Skeletal muscle tissue (tissue), 4 donors: Measurements from ENCODE around the gene PLA2G12A. TPM values are rescaled to one million over a fixed set of nuclear protein-coding genes. Genes with fewer than 3 reads are reported as not detected.
"Not testable (repeated sequence)": the region's sequence is repeated elsewhere in the genome, so short reads cannot be mapped to it uniquely, and the experiment has no call there.

Source experiments
- H3K27ac ChIP-seq: one replicate; pipeline ENCODE4 v1.7.0; 2013; ENCODE audit warnings: mild to moderate bottlenecking, low read depth, low read length, inconsistent platforms
- H3K27me3 ChIP-seq, 3 donors: one replicate each; pipeline ENCODE4 v1.7.0; 2013; ENCODE audit warnings: low read length in 3 of 3; ENCODE audit not compliant: control insufficient read depth in 3 of 3, insufficient read depth in 3 of 3
- H3K36me3 ChIP-seq, 3 donors: one replicate each; pipeline ENCODE4 v1.7.0; 2013; ENCODE audit warnings: low read length in 3 of 3; ENCODE audit not compliant: control insufficient read depth in 3 of 3, insufficient read depth in 3 of 3
- H3K4me1 ChIP-seq, 3 donors: one replicate each; pipeline ENCODE4 v1.7.0; 2013; ENCODE audit warnings: low read length in 3 of 3, mild to moderate bottlenecking in 3 of 3; ENCODE audit not compliant: control insufficient read depth in 3 of 3, insufficient read depth in 3 of 3
- H3K4me3 ChIP-seq, 3 donors: one replicate each; pipeline ENCODE4 v1.7.0; 2013; ENCODE audit warnings: low read length in 3 of 3
- H3K9ac ChIP-seq, 3 donors: one replicate each; pipeline ENCODE4 v1.7.0; 2013; ENCODE audit warnings: low read length in 3 of 3, mild to moderate bottlenecking in 3 of 3, moderate library complexity in 2 of 3, low read depth in 1 of 3
- H3K9me3 ChIP-seq, 3 donors: one replicate each; pipeline ENCODE4 v1.7.0; 2013; ENCODE audit warnings: low read length in 3 of 3; ENCODE audit not compliant: control insufficient read depth in 3 of 3
- total RNA-seq: library from RNA; depleted of rRNA; stranded (reverse); fragments of >200 nt; gene quantifications from one replicate; pipeline ENCODE4 v1.2.3, GENCODE V29; 2014
- donor health status: Osteomylitis.

The PLA2G12A gene
- total RNA-seq, 1 donor from 2014 or later, result 5.2 TPM

GRCh38 chr4:109683621-109684253, 46.1 kb downstream of the PLA2G12A start:
- Histone ChIP-seq H3K4me1 (no peaks in the 10 kb centered on the region), H3K27ac (no peak overlapping the region), H3K27me3 (no peaks in the 10 kb centered on the region), H3K9me3 (no peaks in the 10 kb centered on the region), H3K4me3 (no peak overlapping the region), H3K36me3 (peaks cover 0 to 6% (median 5%) of the 10 kb centered on the region in 3 donors), H3K9ac (no peak overlapping the region)

GRCh38 chr4:109682875-109683274, 47.0 kb downstream of the PLA2G12A start:
- no peak overlapping the region for H3K9ac ChIP-seq
- no peaks in the 10 kb centered on the region for H3K27me3 ChIP-seq
- no peaks in the 10 kb centered on the region for H3K4me1 ChIP-seq
- H3K4me3 ChIP-seq, result no peak overlapping the region
- H3K9me3 ChIP-seq, result no peaks in the 10 kb centered on the region
- H3K36me3 ChIP-seq, result peaks cover 0 to 5% (median 4%) of the 10 kb centered on the region in 3 donors
- H3K27ac ChIP-seq, result no peak overlapping the region

- not testable (repeated sequence) for H3K27me3 ChIP-seq, H3K27ac ChIP-seq, H3K4me1 ChIP-seq, H3K4me3 ChIP-seq, H3K9ac ChIP-seq, H3K36me3 ChIP-seq, H3K9me3 ChIP-seq
These were observed 50.9 kb downstream of the PLA2G12A start for GRCh38 chr4:109678925-109679324.

GRCh38 chr4:109678472-109678871, 51.4 kb downstream of the PLA2G12A start:
- H3K9ac ChIP-seq, H3K9me3 ChIP-seq, H3K27ac ChIP-seq, H3K36me3 ChIP-seq, H3K27me3 ChIP-seq, H3K4me1 ChIP-seq, H3K4me3 ChIP-seq: not testable (repeated sequence)

GRCh38 chr4:109676886-109677285, 53.0 kb downstream of the PLA2G12A start:
- no peak overlapping the region for H3K4me3 ChIP-seq
- H3K27me3 ChIP-seq, result no peaks in the 10 kb centered on the region
- no peaks in the 10 kb centered on the region for H3K4me1 ChIP-seq
- H3K36me3 ChIP-seq, result no peaks in the 10 kb centered on the region
- no peak overlapping the region for H3K9ac ChIP-seq
- no peak overlapping the region for H3K27ac ChIP-seq
- no peaks in the 10 kb centered on the region for H3K9me3 ChIP-seq

GRCh38 chr4:109675843-109676242, 54.0 kb downstream of the PLA2G12A start:
- no peak overlapping the region for H3K9ac ChIP-seq
- H3K4me3 ChIP-seq, result no peak overlapping the region
- H3K36me3 ChIP-seq, result no peaks in the 10 kb centered on the region
- no peaks in the 10 kb centered on the region for H3K27me3 ChIP-seq
- H3K27ac ChIP-seq, result no peak overlapping the region
- no peaks in the 10 kb centered on the region for H3K9me3 ChIP-seq
- no peaks in the 10 kb centered on the region for H3K4me1 ChIP-seq

GRCh38 chr4:109675181-109675580, 54.7 kb downstream of the PLA2G12A start:
- Histone ChIP-seq H3K4me3 (no peak overlapping the region), H3K4me1 (no peaks in the 10 kb centered on the region), H3K9ac (no peak overlapping the region), H3K9me3 (no peaks in the 10 kb centered on the region), H3K27ac (no peak overlapping the region), H3K27me3 (no peaks in the 10 kb centered on the region), H3K36me3 (peaks cover 0 to 2% (median 0%) of the 10 kb centered on the region in 3 donors)

GRCh38 chr4:109673303-109673702, 56.6 kb downstream of the PLA2G12A start:
- Histone ChIP-seq H3K36me3 (peaks cover 0 to 2% (median 0%) of the 10 kb centered on the region in 3 donors), H3K27ac (no peak overlapping the region), H3K27me3 (no peaks in the 10 kb centered on the region), H3K9ac (no peak overlapping the region), H3K4me1 (no peaks in the 10 kb centered on the region), H3K4me3 (no peak overlapping the region), H3K9me3 (no peaks in the 10 kb centered on the region)

GRCh38 chr4:109672169-109672930, 57.5 kb downstream of the PLA2G12A start:
- Histone ChIP-seq H3K9me3 (no peaks in the 10 kb centered on the region), H3K9ac (no peak overlapping the region), H3K27me3 (no peaks in the 10 kb centered on the region), H3K36me3 (peaks cover 0 to 2% (median 0%) of the 10 kb centered on the region in 3 donors), H3K27ac (no peak overlapping the region), H3K4me1 (no peaks in the 10 kb centered on the region), H3K4me3 (no peak overlapping the region)

GRCh38 chr4:109671350-109671749, 58.5 kb downstream of the PLA2G12A start:
- Histone ChIP-seq H3K27me3 (no peaks in the 10 kb centered on the region), H3K36me3 (peaks cover 0 to 2% (median 0%) of the 10 kb centered on the region in 3 donors), H3K9ac (no peak overlapping the region), H3K4me3 (no peak overlapping the region), H3K4me1 (no peaks in the 10 kb centered on the region), H3K27ac (no peak overlapping the region), H3K9me3 (no peaks in the 10 kb centered on the region)
